GM12878 (cell line): Measurements from ENCODE around the gene MLXIPL. TPM values are rescaled to one million over a fixed set of nuclear protein-coding genes. Genes with fewer than 3 reads are reported as not detected.

Source experiments
- ATAC-seq: fragments of 200-7000 bp; cut with Tn5 transposase; 3 replicates; pipeline ENCODE4 v1.9.1; 2020; ENCODE audit warnings: mild to moderate bottlenecking, moderate library complexity
- BruUV-seq: library from RNA; stranded (reverse); fragments of 400-500 nt; replicated peaks from 2 replicates; lab custom pipeline; 2021; lab: Mats Ljungman, UMichigan
- CTCF ChIA-PET: fragments of 300-600 bp; sonication (Branson Sonifier 250); formaldehyde crosslinking; extraction: SDS; loops from one replicate; lab custom pipeline; 2021; ENCODE audit warnings: inconsistent platforms; lab: Yijun Ruan, JAX
- POLR2A ChIA-PET: fragments of 350-600 bp; formaldehyde crosslinking; extraction: SDS; loops from one replicate; lab custom pipeline; 2021; ENCODE audit warnings: inconsistent platforms; lab: Charles Lee
- RAD21 ChIA-PET: fragments of 300-600 bp; sonication (Branson Sonifier 250); formaldehyde crosslinking; loops from one replicate; lab custom pipeline; 2023; ENCODE audit warnings: antibody characterized with exemption; ENCODE audit not compliant: unreplicated experiment; lab: Charles Lee
- SMC1A ChIA-PET: fragments of 300-600 bp; sonication (Branson Sonifier 250); formaldehyde crosslinking; loops from one replicate; lab custom pipeline; 2023; ENCODE audit not compliant: unreplicated experiment, uncharacterized antibody; lab: Charles Lee
- DNase-seq: peaks from one replicate; pipeline ENCODE4 v3.0.0-alpha.2; 2011; ENCODE audit warnings: low read depth, low spot score
- FAIRE-seq: peaks from 3 replicates; lab custom pipeline; 2011; peaks lifted over from hg19 to GRCh38; lab: Jason Lieb, UNC
- H2AFZ ChIP-seq: 2 replicates; pipeline ENCODE4 v1.6.0; 2011; ENCODE audit warnings: low read depth, low read length, control low read depth; ENCODE audit not compliant: control insufficient read depth
- H3K27ac ChIP-seq: 2 replicates; pipeline ENCODE4 v1.5.1; 2011; ENCODE audit warnings: control low read depth; ENCODE audit not compliant: control insufficient read depth, insufficient read depth
- H3K27me3 ChIP-seq, 2 experiments: replicated peaks in 1 of 2; 2 replicates each; pipeline versions ENCODE4 v1.6.0 to v1.6.1; 2011; ENCODE audit warnings: low read length in 1 of 2; ENCODE audit not compliant: control insufficient read depth in 2 of 2, insufficient read depth in 2 of 2
- H3K36me3 ChIP-seq, 2 experiments: 2 replicates each; pipeline ENCODE4 v1.5.1; 2011; ENCODE audit warnings: low read length in 1 of 2; ENCODE audit not compliant: control insufficient read depth in 2 of 2, insufficient read depth in 2 of 2
- H3K4me1 ChIP-seq: 2 replicates; pipeline ENCODE4 v1.6.1; 2011; ENCODE audit warnings: mild to moderate bottlenecking, low read length, moderate library complexity, mixed read lengths; ENCODE audit not compliant: control insufficient read depth, insufficient read depth
- H3K4me2 ChIP-seq: 2 replicates; pipeline ENCODE4 v1.6.0; 2011; ENCODE audit warnings: control low read depth; ENCODE audit not compliant: control insufficient read depth, insufficient read depth
- H3K4me3 ChIP-seq: fragments of 200-600 bp; sonication (generic); 2 replicates; pipeline ENCODE4 v1.5.1; 2016
- H3K79me2 ChIP-seq: 2 replicates; pipeline ENCODE4 v1.6.0; 2011; ENCODE audit warnings: low read length; ENCODE audit not compliant: control insufficient read depth, insufficient read depth
- H3K9ac ChIP-seq: 2 replicates; pipeline ENCODE4 v1.8.0; 2011; ENCODE audit warnings: low read length, control low read depth, mixed read lengths; ENCODE audit not compliant: control insufficient read depth, insufficient read depth
- H3K9me3 ChIP-seq: replicated peaks from 3 replicates; pipeline ENCODE4 v1.5.1; 2011; ENCODE audit warnings: mild to moderate bottlenecking, low read length; ENCODE audit not compliant: control insufficient read depth, insufficient read depth
- H4K20me1 ChIP-seq: 2 replicates; pipeline ENCODE4 v1.6.0; 2011; ENCODE audit not compliant: control insufficient read depth, insufficient read depth
- MEF2A ChIP-seq: IDR thresholded peaks from 2 replicates; pipeline ENCODE4 v1.6.1; 2011; ENCODE audit warnings: low read depth, mild to moderate bottlenecking, low read length, moderate library complexity; ENCODE audit not compliant: insufficient read depth
- MLLT1 ChIP-seq: fragments of 450-650 bp; IDR thresholded peaks from 2 replicates; pipeline ENCODE4 v1.6.1; 2016; ENCODE audit warnings: mild to moderate bottlenecking
- POLR2AphosphoS5 ChIP-seq: IDR thresholded peaks from 2 replicates; pipeline ENCODE4 v1.6.1; 2011; ENCODE audit warnings: mild to moderate bottlenecking, low read length, inconsistent platforms
- RBBP5 ChIP-seq: fragments of 200-600 bp; sonication (generic); conservative IDR thresholded peaks from 2 replicates; pipeline ENCODE4 v1.6.1; 2016
- RUNX3 ChIP-seq: IDR thresholded peaks from 2 replicates; pipeline ENCODE4 v1.6.1; 2012; ENCODE audit warnings: low read length, inconsistent platforms
- ZBTB40 ChIP-seq: fragments of 450-650 bp; IDR thresholded peaks from 2 replicates; pipeline ENCODE4 v1.6.1; 2016; ENCODE audit warnings: mild to moderate bottlenecking, moderate library complexity, borderline replicate concordance
- WGBS: methylation state at CpG from one replicate; pipeline ENCODE4 v1.1.6; 2016; ENCODE audit warnings: low lambda C conversion rate; ENCODE audit not compliant: insufficient replicate concordance, insufficient coverage; ENCODE audit errors: missing lambda C conversion rate; 5-methylcytosine and 5-hydroxymethylcytosine counted together
- in situ Hi-C: fragments of 300-500 bp; cut with MboI; formaldehyde crosslinking; loops from 9 replicates; pipeline ENCODE4 v1.14.3; 2018; ENCODE audit warnings: mixed read lengths
- intact Hi-C: fragments of 100-400 bp; cut with micrococcal nuclease; formaldehyde crosslinking; loops from one replicate; pipeline ENCODE4 v1.14.2; 2022; ENCODE audit not compliant: unreplicated experiment
- polyA plus RNA-seq, 11 experiments: library from polyadenylated mRNA; depleted of rRNA in 4 of 11; unstranded in 6 of 11; stranded (reverse) in 5 of 11; fragments of >200 nt; fragmentation: Nextera tagmentation in 4 of 11; fragmentation: Illumina TruSeq in 1 of 11; extraction: Ambion mirVana in 4 of 11; extraction: Trizol in 1 of 11; gene quantifications; 1 replicate in 1 of 11; 2 replicates in 10 of 11; pipeline versions ENCODE4 v1.2.1 to v1.2.3, GENCODE V29; 2011 to 2016; ENCODE audit warnings: inconsistent platforms in 2 of 11, missing spikeins in 2 of 11, low read depth in 1 of 11
- total RNA-seq, 4 experiments: library from RNA; depleted of rRNA in 3 of 4; stranded (reverse); fragments of >200 nt in 3 of 4; fragmentation: Illumina TruSeq in 1 of 4; extraction: Trizol in 1 of 4; gene quantifications; 2 replicates each; pipeline versions ENCODE4 v1.2.1 to v1.2.3, GENCODE V29; 2013 to 2021

Gene MLXIPL
- total and polyA plus RNA-seq, 10 of the 15 experiments (the other 5 are each of a cell fraction or from before 2014, with no cell fraction given): 0.21 TPM; not detected in 9

DNA sequence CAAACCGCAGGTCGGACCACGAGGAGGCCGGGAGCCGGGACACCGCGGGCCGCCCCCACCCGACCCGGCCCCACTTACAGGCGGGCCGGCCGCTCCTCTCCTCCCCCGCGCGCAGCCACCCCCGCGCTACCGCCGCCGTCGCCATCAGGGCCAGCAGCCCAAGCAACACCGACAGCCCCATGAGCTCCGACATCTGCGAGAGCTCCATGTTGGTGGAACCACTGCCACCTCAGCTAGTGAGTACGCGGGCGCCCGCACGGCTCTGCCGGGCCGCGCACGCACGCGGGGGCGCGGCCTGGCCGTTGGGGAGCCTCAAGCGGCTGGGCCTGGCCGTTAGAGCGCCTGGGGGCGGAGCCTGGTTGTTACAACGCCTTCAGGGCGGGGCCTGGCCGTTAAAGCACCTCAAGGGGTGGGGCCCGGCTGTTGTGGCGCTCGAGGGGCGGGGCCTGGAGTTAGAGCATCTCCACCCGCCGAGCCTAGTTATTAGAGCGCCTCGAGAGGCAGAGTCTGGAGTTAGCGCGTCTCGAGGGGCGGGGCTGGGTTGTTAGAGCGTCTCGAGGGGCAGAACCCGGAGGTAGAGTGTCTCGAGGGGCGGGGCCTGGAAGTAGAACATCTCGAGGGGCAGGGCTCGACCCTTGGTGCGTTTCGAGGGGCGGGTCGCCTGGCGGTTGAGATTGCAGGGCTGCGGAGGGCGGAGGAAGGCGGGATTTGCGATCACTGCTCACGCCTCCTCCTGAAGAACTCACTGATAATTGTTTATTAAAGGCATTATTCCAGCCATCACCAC, 45.8 kb downstream of the MLXIPL start, which contains the start of gene TBL2 (continued):
- TF ChIP-seq MEF2A: peak; percentile 37; the same call in 1 of the 2 replicates
- no peak; the same call in 1 of the 2 replicates for TF ChIP-seq RUNX3

GRCh38 chr7:73577627-73578341, 46.5 kb downstream of the MLXIPL start:
- RAD21 ChIA-PET: interaction anchor here (0.6 to 1.7 kb wide), 11 partner anchors 18 to 278 kb away, joined by 3 to 9 read pairs (median 4); partner anchors contain the start of gene BAZ1B
- FAIRE-seq (no peak), DNase-seq (no peak), ATAC-seq (peak; percentile 52)
- peaks cover 2 to 7% of the 10 kb centered on the region in 2 experiments; a peak in 3 of 4 replicates for H3K36me3 ChIP-seq
- intact Hi-C loops: loop anchor here (1.0 to 2.0 kb wide), 3 partner anchors 11 to 55 kb away; partner anchors contain the start of genes BAZ1B and BCL7B
- H3K9ac ChIP-seq: peak overlapping the region; percentile 75
- H3K4me1 ChIP-seq: peaks cover 15% of the 10 kb centered on the region
- BruUV-seq: TSS peak; percentile 90
- 5% methylated on average over 32 of the region's 32 CpGs for WGBS
- H2AFZ ChIP-seq: no peak overlapping the region
- H3K27ac ChIP-seq: peak overlapping the region; percentile 60
- peak overlapping the region; percentile 85 for H3K4me3 ChIP-seq
- H4K20me1 ChIP-seq: no peaks in the 10 kb centered on the region
- TF ChIP-seq POLR2AphosphoS5 (peak; percentile 25; the same call in 1 of the 2 replicates), RBBP5 (no peak), RUNX3 (peak; percentile 65; the same call in 1 of the 2 replicates), ZBTB40 (0 out of 2 replicates have a peak, but pooled peaks have one; percentile 34), MLLT1 (peak; percentile 96)
- SMC1A ChIA-PET: interaction anchor here (0.7 to 1.8 kb wide), 5 partner anchors 12 to 156 kb away, joined by 3 to 4 read pairs (median 3); partner anchors contain the start of gene BAZ1B
- in situ Hi-C loops: no loop called here
- H3K79me2 ChIP-seq: peaks cover 22% of the 10 kb centered on the region
- CTCF ChIA-PET: interaction anchor here (0.5 to 1.0 kb wide), 5 partner anchors 15 to 148 kb away, joined by 3 read pairs; no protein-coding TSS in a partner anchor
- no peaks in the 10 kb centered on the region for H3K9me3 ChIP-seq
- no peaks in the 10 kb centered on the region for H3K27me3 ChIP-seq
- peak overlapping the region; percentile 58 for H3K4me2 ChIP-seq
- POLR2A ChIA-PET: interaction anchor here (0.6 to 5.2 kb wide), 15 partner anchors 11 to 515 kb away, joined by 3 to 30 read pairs (median 6); partner anchors contain the start of genes BAZ1B and BCL7B
